Testis (tissue), 3 donors: ENCODE results near the gene CCDC13. TPM values are rescaled to one million over a fixed set of nuclear protein-coding genes. Genes with fewer than 3 reads are reported as not detected.

Source experiments
- DNase-seq: peaks from one replicate; pipeline ENCODE4 v3.0.0-alpha.2; 2019
- H3K27ac ChIP-seq, 2 donors: fragments of 200-600 bp; sonication (generic); one replicate each; pipeline ENCODE4 v1.5.1; 2019
- H3K27me3 ChIP-seq: fragments of 200-600 bp; sonication (generic); one replicate; pipeline ENCODE4 v1.5.1; 2019
- H3K36me3 ChIP-seq: fragments of 200-600 bp; sonication (generic); one replicate; pipeline ENCODE4 v1.5.1; 2017; ENCODE audit warnings: low read depth; ENCODE audit errors: missing control alignments
- H3K4me1 ChIP-seq: fragments of 200-600 bp; sonication (generic); one replicate; pipeline ENCODE4 v1.5.1; 2019
- H3K4me3 ChIP-seq, 2 donors: fragments of 200-600 bp; sonication (generic); one replicate each; pipeline ENCODE4 v1.5.1; 2017 to 2019
- H3K9me3 ChIP-seq: fragments of 200-600 bp; sonication (generic); one replicate; pipeline ENCODE4 v1.5.1; 2017
- CTCF ChIP-seq, 3 experiments: fragments of 450-650 bp in 2 of 3; fragments of 200-600 bp in 1 of 3; sonication (generic) in 1 of 3; IDR thresholded peaks; one replicate each; pipeline ENCODE4 v1.5.1; 2016 to 2019; ENCODE audit warnings: antibody characterized with exemption in 3 of 3, mild to moderate bottlenecking in 2 of 3, moderate library complexity in 1 of 3
- POLR2A ChIP-seq: fragments of 450-650 bp; IDR thresholded peaks from one replicate; pipeline ENCODE4 v1.6.1; 2017; ENCODE audit warnings: antibody characterized with exemption, mild to moderate bottlenecking, moderate library complexity
- WGBS, 2 donors: methylation state at CpG; one replicate each; pipeline ENCODE4 v1.1.5; 2018; 5-methylcytosine and 5-hydroxymethylcytosine counted together
- intact Hi-C: fragments of 100-400 bp; cut with DNase I; formaldehyde crosslinking; loops from one replicate; pipeline ENCODE4 v1.15.1; 2023; ENCODE audit warnings: low total_unique reads
- polyA plus RNA-seq: library from polyadenylated mRNA; stranded (reverse); fragments of 350-450 nt; fragmentation: Illumina TruSeq; extraction: RNeasy Lipid Tissue Mini Kit (QIAGEN cat#74804); gene quantifications from one replicate; pipeline ENCODE4 v1.2.3, GENCODE V29; 2014; ENCODE audit warnings: low read depth, low replicate concordance; ENCODE audit not compliant: insufficient read depth
- total RNA-seq, 2 donors: library from RNA; depleted of rRNA; stranded (reverse); fragments of >200 nt; gene quantifications; one replicate each; pipeline ENCODE4 v1.2.3, GENCODE V29; 2016

Gene CCDC13
- total and polyA plus RNA-seq, 3 donors from 2014 or later: 6.5 to 23.0 (median 12.5) TPM

- DNase-seq: no peak
- Histone ChIP-seq H3K9me3 (no peaks in the 10 kb centered on the region), H3K27ac (no peak overlapping the region), H3K4me3 (no peak overlapping the region), H3K27me3 (no peaks in the 10 kb centered on the region), H3K36me3 (no peaks in the 10 kb centered on the region), H3K4me1 (no peaks in the 10 kb centered on the region)
- TF ChIP-seq POLR2A (no peak), CTCF (IDR thresholded peaks at IDR 0.05) (no peak)
- 90 to 94% methylated on average over 4 of the region's 4 CpGs for WGBS, 2 donors
- intact Hi-C loops: no loop called here
Measured at GRCh38 chr3:42752961-42753360, 20.1 kb downstream of the CCDC13 start.

- 95% methylated on average over 9 of the region's 9 CpGs for WGBS, 2 donors
- DNase-seq: no peak
- H3K36me3 ChIP-seq: no peaks in the 10 kb centered on the region
- TF ChIP-seq CTCF (IDR thresholded peaks at IDR 0.05) (no peak), POLR2A (no peak)
- H3K4me3 ChIP-seq: no peak overlapping the region
- no peaks in the 10 kb centered on the region for H3K4me1 ChIP-seq
- H3K27me3 ChIP-seq: no peaks in the 10 kb centered on the region
- no peak overlapping the region for H3K27ac ChIP-seq
- intact Hi-C loops: no loop called here
- no peaks in the 10 kb centered on the region for H3K9me3 ChIP-seq
Measured at GRCh38 chr3:42752441-42752840, 20.6 kb downstream of the CCDC13 start.

GRCh38 chr3:42751609-42752008 lies 21.4 kb downstream of the CCDC13 start:
- no peak overlapping the region for H3K27ac ChIP-seq
- WGBS, 2 donors: 62 to 75% methylated on average over 9 of the region's 9 CpGs

GRCh38 chr3:42750834-42751233 lies 22.2 kb downstream of the CCDC13 start:
- DNase-seq: no peak
- no peaks in the 10 kb centered on the region for H3K9me3 ChIP-seq
- H3K4me3 ChIP-seq: no peak overlapping the region
- TF ChIP-seq CTCF (IDR thresholded peaks at IDR 0.05): no peak
- TF ChIP-seq POLR2A: no peak
- no peak overlapping the region for H3K27ac ChIP-seq
- intact Hi-C loops: no loop called here
- 93% methylated on average over 7 of the region's 7 CpGs for WGBS, 2 donors
- H3K4me1 ChIP-seq: peaks cover 4% of the 10 kb centered on the region
- H3K36me3 ChIP-seq: no peaks in the 10 kb centered on the region
- no peaks in the 10 kb centered on the region for H3K27me3 ChIP-seq

More at GRCh38 chr3:42751609-42752008, 21.4 kb downstream of the CCDC13 start:
- intact Hi-C loops: no loop called here
- H3K27me3 ChIP-seq: no peaks in the 10 kb centered on the region
- TF ChIP-seq CTCF (IDR thresholded peaks at IDR 0.05) (no peak), POLR2A (no peak)
- H3K4me3 ChIP-seq: no peak overlapping the region
- H3K36me3 ChIP-seq: no peaks in the 10 kb centered on the region
- no peak for DNase-seq
- peaks cover 4% of the 10 kb centered on the region for H3K4me1 ChIP-seq
- H3K9me3 ChIP-seq: no peaks in the 10 kb centered on the region

- no peaks in the 10 kb centered on the region for H3K36me3 ChIP-seq
- H3K27me3 ChIP-seq: no peaks in the 10 kb centered on the region
- no peaks in the 10 kb centered on the region for H3K9me3 ChIP-seq
- H3K27ac ChIP-seq: no peak overlapping the region
- no peak overlapping the region for H3K4me3 ChIP-seq
- no peak for DNase-seq
- 69 to 71% methylated on average over 7 to 10 of the region's 10 CpGs for WGBS, 2 donors
- intact Hi-C loops: no loop called here
- H3K4me1 ChIP-seq: peaks cover 4% of the 10 kb centered on the region
- no peak for TF ChIP-seq POLR2A
- peak in 2 of 3 experiments; percentile 10 to 43 for TF ChIP-seq CTCF (IDR thresholded peaks at IDR 0.05)
Measured at GRCh38 chr3:42749753-42750231, 23.3 kb downstream of the CCDC13 start.
